HG02763 (cell line): Measurements from ENCODE around the gene CALML6.

Experiments
- ATAC-seq: cut with Tn5 transposase; IDR thresholded peaks from one replicate; pipeline ENCODE4 v1.9.1; 2021; ENCODE audit warnings: mild to moderate bottlenecking, moderate library complexity; ENCODE audit not compliant: unreplicated experiment

Gene CALML6

GRCh38 chr1:1941211-1941841, 26.3 kb downstream of the CALML6 start:
- no peak for ATAC-seq

GRCh38 chr1:1941868-1942752, 27.1 kb downstream of the CALML6 start:
- no peak for ATAC-seq

GRCh38 chr1:1942753-1943656, 27.9 kb downstream of the CALML6 start:
- no peak for ATAC-seq

GRCh38 chr1:1943834-1944570, 28.9 kb downstream of the CALML6 start:
- ATAC-seq: no peak

DNA sequence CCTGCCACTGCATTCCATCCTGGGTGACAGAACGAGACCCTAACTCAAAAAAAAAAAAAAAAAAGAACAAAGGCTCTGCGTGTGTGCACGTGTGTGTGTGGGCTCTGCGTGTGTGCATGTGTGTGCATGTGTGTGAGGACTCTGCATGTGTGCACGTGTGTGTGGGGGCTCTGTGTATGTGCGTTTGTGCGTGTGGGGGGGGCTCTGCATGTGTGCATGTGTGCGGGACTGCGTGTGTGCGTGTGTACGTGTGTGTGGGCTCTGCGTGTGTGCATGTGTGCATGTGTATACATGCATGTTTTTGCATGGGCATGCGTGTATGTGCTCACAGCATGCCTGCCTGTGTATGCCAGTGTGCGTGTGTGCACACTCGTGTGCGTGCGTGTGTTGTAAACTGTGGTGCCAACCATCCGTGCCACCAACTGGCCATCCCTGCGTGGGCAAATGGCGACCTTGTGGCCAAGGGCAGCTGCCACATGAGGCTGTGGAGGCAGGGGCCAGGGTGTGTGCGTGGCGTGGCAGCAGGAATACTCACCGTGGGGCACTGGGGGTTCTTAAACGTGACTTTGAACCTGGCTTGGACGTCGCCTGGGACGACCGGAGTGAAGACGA, 30.8 kb downstream of the CALML6 start:
- ATAC-seq: no peak

GRCh38 chr1:1946540-1946939, 31.5 kb downstream of the CALML6 start:
- ATAC-seq: no peak

DNA sequence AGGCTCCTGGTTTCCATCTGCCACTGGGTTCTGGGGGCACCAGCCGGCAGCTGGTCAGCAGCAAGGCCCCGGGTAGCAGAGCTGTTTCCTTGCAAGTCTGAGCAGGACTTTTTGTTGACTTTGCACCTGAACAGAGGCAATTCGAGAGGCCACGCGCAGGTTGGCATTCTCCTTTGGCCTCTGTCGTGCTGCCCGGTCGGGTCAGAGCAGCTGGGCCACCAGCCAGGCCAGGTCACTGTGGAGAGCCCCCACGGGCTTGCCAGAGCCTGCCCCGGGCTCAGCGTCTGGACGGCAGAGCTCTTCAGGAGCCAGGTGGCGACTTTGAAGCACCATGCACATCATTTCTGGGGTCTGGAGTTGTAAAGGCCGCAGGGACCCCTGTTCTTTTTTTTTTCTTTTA, 32.4 kb downstream of the CALML6 start:
- no peak for ATAC-seq

GRCh38 chr1:1948783-1949182, 33.7 kb downstream of the CALML6 start:
- no peak for ATAC-seq

GRCh38 chr1:1950940-1951339, 35.9 kb downstream of the CALML6 start:
- no peak for ATAC-seq

- no peak for ATAC-seq
Measured at GRCh38 chr1:1954015-1954414, 39.0 kb downstream of the CALML6 start.

DNA sequence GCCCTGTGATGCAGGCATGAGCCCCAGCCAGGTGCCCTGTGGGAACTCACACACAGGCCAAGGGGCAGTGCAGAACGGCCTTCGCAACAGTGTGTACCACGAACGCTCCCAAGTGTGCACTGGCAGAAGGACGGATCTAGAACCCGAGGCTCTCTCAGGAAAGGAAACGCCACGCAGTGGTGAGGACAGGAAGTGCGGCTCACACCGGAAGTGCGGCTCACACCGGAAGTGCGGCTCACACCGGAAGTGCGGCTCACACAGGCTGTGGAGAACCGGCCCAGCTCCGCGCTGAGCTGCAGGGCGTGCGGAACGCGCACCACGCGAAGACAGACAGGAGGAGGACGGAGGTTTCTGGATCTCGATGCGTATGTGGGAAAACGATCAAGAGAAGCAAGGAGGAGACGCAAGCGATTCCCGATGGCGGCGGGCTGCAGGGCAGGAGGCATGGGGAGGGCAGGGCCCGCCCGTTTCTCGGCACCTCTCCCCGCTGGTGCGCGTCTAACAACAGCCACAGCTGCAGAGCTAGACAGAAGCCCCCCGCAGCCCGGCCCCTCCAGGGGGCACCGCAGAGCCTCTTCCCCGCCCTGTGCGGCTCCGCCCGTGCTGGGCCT, 39.9 kb downstream of the CALML6 start:
- ATAC-seq: no peak

GRCh38 chr1:1955621-1956094, 40.6 kb downstream of the CALML6 start:
- no peak for ATAC-seq

- ATAC-seq: no peak
Measured at GRCh38 chr1:1956101-1956500, 41.0 kb downstream of the CALML6 start.

GRCh38 chr1:1956586-1957532, 41.8 kb downstream of the CALML6 start:
- no peak for ATAC-seq

DNA sequence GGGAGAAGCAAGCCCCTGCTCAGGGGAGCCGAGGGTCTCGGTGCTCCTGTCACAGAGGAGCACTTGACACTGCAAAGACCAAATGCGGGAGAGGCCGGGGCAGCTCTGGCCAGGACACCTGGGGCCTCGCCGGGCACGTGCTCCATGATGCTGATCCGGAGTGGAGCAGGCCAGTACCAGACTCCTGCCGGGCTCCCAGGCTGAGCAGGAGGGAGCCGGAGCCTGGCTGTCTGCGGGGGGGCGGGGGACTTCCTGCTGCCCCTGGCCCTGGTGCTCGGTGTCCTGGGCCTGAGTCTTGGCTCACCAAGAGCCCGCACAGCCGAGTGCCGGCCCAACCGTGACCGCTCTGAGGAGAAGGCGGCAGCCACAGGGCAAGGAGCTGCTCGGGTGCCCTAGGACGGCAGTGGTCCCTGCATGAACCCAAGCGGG, 42.5 kb downstream of the CALML6 start:
- ATAC-seq: no peak

GRCh38 chr1:1958071-1958541, 43.0 kb downstream of the CALML6 start:
- ATAC-seq: no peak

DNA sequence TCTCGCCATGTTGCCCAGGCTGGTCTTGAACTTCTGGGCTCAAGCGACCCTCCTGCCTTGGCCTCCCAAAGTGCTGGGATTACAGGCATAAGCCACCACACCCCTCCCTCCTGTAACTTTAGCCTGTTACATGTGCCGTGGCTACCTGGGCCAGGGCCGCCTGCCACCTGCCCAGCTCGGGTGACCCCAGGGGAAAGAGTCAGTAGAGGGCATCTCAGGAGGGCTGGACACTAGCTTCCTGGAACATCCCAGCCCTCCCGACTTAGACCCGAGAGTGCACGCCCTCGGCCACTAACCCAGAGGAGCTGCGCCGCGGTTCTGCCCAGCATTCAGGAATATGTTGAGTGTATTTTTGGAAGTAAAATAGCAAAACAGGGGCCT, 44.4 kb downstream of the CALML6 start:
- no peak for ATAC-seq

GRCh38 chr1:1959840-1960479, 44.9 kb downstream of the CALML6 start:
- ATAC-seq: no peak
